NB4 (cell line): ENCODE data around the gene DPYSL5.

ENCODE experiments used
- CTCF ChIP-seq: IDR thresholded peaks from one replicate; pipeline ENCODE4 v1.5.1; 2012; ENCODE audit warnings: low read depth, low read length
- POLR2A ChIP-seq: IDR thresholded peaks from 2 replicates; pipeline ENCODE4 v1.6.1; 2011; ENCODE audit warnings: mild to moderate bottlenecking; ENCODE audit not compliant: insufficient read length; ENCODE audit errors: extremely low read depth

- no peak for TF ChIP-seq CTCF
- no peak for TF ChIP-seq POLR2A
These were observed 149.5 kb downstream of the DPYSL5 start for GRCh38 chr2:26997394-26997793.
